BLaER1 treated with 17β-estradiol and CSF1 and Interleukin-3, amounts not matched to agents 10 nM and 100 nM (cell line): ENCODE results near the gene CNOT2.
"Not testable (repeated sequence)": the region's sequence is repeated elsewhere in the genome, so short reads cannot be mapped to it uniquely, and the experiment has no call there.

Source experiments
- H3K27ac ChIP-seq, 11 experiments: shearing (Covaris generic); formaldehyde crosslinking; 2 replicates each; pipeline ENCODE4 v1.8.1; 2022
- H3K27me3 ChIP-seq, 11 experiments: shearing (Covaris generic); formaldehyde crosslinking; 2 replicates each; pipeline ENCODE4 v1.8.1; 2022
- H3K36me3 ChIP-seq, 11 experiments: shearing (Covaris generic); formaldehyde crosslinking; 2 replicates each; pipeline ENCODE4 v1.8.1; 2022
- H3K4me1 ChIP-seq, 10 experiments: shearing (Covaris generic); formaldehyde crosslinking; 2 replicates each; pipeline ENCODE4 v1.8.1; 2022
- H3K4me2 ChIP-seq, 11 experiments: shearing (Covaris generic); formaldehyde crosslinking; 2 replicates each; pipeline ENCODE4 v1.8.1; 2022
- H3K4me3 ChIP-seq, 10 experiments: shearing (Covaris generic); formaldehyde crosslinking; 2 replicates each; pipeline ENCODE4 v1.8.1; 2022
- H3K9ac ChIP-seq, 11 experiments: shearing (Covaris generic); formaldehyde crosslinking; 2 replicates each; pipeline ENCODE4 v1.8.1; 2022
- H3K9me3 ChIP-seq, 11 experiments: shearing (Covaris generic); formaldehyde crosslinking; replicated peaks in 1 of 11; 2 replicates each; pipeline ENCODE4 v1.8.1; 2022
- H4K20me1 ChIP-seq, 11 experiments: shearing (Covaris generic); formaldehyde crosslinking; 2 replicates each; pipeline ENCODE4 v1.8.1; 2022
- Cebpa-rat ChIP-seq, 11 experiments: shearing (Covaris generic); IDR thresholded peaks; 2 replicates each; pipeline ENCODE4 v1.8.1; 2022

CNOT2 gene

DNA sequence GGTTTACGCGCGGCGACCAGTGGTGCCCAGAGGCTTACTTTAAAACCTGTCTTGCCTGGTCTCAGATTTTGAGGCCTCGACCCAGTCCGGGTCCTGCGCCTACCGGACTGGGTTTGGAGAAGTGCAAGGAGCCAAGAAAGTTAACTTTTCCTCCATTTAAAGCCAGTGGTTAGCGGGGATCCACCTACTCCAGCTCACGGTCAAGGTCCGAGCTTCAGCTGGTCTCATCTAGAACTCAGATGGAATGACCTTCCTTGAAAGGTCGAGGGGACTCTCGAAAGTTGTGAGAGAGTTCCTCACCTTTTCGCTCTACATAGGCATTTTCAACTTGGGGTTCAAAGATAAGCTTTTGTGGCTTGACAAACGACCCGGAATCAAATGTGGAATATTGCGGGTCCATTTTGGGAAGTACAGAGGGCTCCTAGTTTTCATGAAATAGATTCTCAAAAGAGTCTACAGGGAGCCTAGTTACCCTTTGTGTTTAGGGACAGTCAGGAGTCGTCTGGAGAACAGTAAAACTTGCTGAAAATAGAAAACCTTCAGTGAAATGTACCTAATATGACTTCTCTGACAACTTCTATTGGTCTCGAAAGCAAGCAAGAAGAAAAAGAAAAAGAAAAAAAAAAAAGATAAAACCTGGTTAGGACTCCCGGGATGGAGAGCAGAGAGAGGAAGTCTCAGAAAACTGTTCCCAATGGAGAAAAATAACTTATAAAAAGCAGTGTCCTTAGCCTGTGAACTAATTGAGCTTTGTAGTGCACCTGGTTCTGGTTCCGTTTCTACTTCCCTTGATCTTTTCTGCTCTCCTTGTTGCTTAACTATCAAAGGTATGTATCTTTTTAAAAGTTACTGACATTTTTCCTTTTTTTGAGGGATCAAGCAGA lies 124.3 kb downstream of the CNOT2 start:
- Histone ChIP-seq H3K27ac (no peak overlapping the region), H3K9ac (peak overlapping the region in 7 of 11 experiments; percentile 43 to 76 (median 69); a peak in 12 of 22 replicates)

DNA sequence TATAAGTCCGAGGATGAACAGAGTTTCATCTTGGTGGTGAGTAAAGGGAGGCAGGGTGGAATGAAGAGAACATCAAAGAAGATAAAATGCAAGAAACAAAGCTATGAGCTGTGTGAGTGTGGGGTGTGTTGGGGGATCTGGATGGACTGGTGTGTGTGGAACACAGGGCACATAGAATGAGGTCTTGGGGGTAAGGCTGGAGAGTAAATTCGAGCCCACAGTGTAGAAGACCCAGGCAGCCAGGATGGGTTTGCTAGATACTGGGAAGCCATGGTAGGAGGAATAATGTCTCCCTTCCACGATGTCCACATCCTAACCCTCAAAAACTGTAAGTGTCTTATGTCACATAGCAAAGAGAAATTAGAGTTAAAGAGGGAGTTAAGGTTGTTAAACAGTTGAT lies 129.6 kb downstream of the CNOT2 start:
- Histone ChIP-seq H3K36me3 (no peaks in the 10 kb centered on the region; a peak in 1 of 22 replicates), H3K4me2 (no peak overlapping the region), H3K9ac (no peak overlapping the region), H3K27ac (no peak overlapping the region), H3K4me1 (peaks cover 0 to 8% (median 0%) of the 10 kb centered on the region in 10 experiments; a peak in 5 of 20 replicates), H3K9me3 (peaks cover under 1 to 6% (median 5%) of the 10 kb centered on the region in 11 experiments; a peak in 15 of 22 replicates), H3K27me3 (peaks cover under 1 to 15% (median 4%) of the 10 kb centered on the region in 11 experiments), H3K4me3 (no peak overlapping the region), H4K20me1 (no peaks in the 10 kb centered on the region; a peak in 1 of 22 replicates)
- TF ChIP-seq Cebpa-rat (IDR thresholded peaks at IDR 0.05): no peak

More for the DNA sequence above, 124.3 kb downstream of the CNOT2 start:
- Histone ChIP-seq H3K36me3 (no peaks in the 10 kb centered on the region), H4K20me1 (peaks cover 0 to 25% (median 14%) of the 10 kb centered on the region in 11 experiments; a peak in 15 of 22 replicates), H3K9me3 (no peaks in the 10 kb centered on the region), H3K4me3 (peak overlapping the region; percentile 67 to 81 (median 74)), H3K27me3 (peaks cover 50 to 65% (median 55%) of the 10 kb centered on the region in 11 experiments), H3K4me2 (peak overlapping the region; percentile 92 to 100 (median 98)), H3K4me1 (peaks cover 7 to 28% (median 19%) of the 10 kb centered on the region in 10 experiments; a peak in 18 of 20 replicates)
- no peak for TF ChIP-seq Cebpa-rat (IDR thresholded peaks at IDR 0.05)

DNA sequence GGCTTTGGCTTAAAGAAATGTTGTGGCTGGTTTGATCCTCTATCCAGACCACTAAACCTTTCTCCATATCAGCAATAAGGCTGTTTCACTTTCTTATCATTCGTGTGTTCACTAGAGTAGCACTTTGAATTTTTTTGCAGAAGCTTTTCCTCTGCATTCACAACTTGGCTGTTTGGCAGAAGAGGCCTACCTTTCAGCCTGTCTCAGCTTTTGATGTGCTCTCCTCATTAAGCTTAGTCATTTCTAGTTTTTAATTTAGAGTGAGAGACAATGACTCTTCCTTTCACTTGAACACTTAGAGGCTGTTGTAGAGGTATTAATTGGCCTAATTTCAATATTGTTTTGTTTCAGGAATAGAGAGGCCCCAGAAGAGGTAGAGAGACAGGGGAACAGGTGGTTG lies 136.6 kb downstream of the CNOT2 start:
- TF ChIP-seq Cebpa-rat (IDR thresholded peaks at IDR 0.05): no peak
- Histone ChIP-seq H3K4me2 (no peak overlapping the region), H3K9ac (no peak overlapping the region), H3K4me3 (no peak overlapping the region), H3K36me3 (peaks cover 0 to 11% (median 0%) of the 10 kb centered on the region in 11 experiments; a peak in 1 of 22 replicates), H3K4me1 (no peaks in the 10 kb centered on the region), H3K27ac (no peak overlapping the region), H3K9me3 (peaks cover 25 to 39% (median 27%) of the 10 kb centered on the region in 11 experiments), H3K27me3 (no peaks in the 10 kb centered on the region), H4K20me1 (0 out of 22 replicates have a peak, but pooled peaks cover 0 to 2% (median 0%) of the 10 kb centered on the region in 11 experiments)

DNA sequence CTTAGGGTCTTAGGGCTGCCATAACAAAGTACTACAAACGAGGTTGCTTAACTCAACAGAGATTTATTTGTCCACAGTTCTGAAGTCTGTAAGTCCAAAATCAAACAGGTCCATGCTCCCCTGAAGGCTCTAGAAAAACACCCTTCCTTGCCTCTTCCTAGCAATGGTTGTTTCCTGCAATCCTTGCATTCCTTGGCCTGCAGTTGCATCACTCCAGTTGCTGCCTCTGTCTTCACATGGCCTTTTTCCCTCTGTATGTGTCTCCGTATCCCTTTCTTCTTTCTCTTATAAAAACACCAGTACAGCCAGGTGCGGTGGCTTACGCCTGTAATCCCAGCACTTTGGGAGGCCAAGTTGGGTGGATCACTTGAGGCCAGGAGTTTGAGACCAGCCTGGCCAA lies 140.3 kb downstream of the CNOT2 start:
- Histone ChIP-seq H3K4me1 (no peaks in the 10 kb centered on the region), H3K4me3 (no peak overlapping the region), H3K9ac (no peak overlapping the region), H3K9me3 (peaks cover 13 to 32% (median 17%) of the 10 kb centered on the region in 11 experiments), H4K20me1 (0 out of 22 replicates have a peak, but pooled peaks cover 0 to 2% (median 0%) of the 10 kb centered on the region in 11 experiments), H3K36me3 (0 out of 22 replicates have a peak, but pooled peaks cover 0 to 5% (median 0%) of the 10 kb centered on the region in 11 experiments), H3K4me2 (no peak overlapping the region), H3K27me3 (no peaks in the 10 kb centered on the region), H3K27ac (no peak overlapping the region)
- TF ChIP-seq Cebpa-rat (IDR thresholded peaks at IDR 0.05): no peak

DNA sequence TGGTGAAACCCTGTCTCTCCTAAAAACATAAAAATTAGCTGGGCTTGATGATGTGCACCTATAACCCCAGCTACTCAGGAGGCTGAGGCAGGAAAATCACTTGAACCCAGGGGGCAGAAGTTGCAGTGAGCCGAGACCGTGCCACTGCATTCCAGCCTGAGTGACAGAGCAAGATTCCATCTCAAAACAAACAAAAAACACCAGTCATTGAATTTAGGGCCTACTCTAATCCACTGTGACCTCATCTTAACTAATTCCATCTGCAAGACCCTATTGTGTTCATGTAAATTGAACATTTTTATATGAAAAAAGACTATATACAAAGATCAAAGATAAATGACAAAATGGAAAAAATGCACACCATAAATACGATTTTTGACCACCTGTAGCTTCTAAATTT lies 140.7 kb downstream of the CNOT2 start:
- no peak for TF ChIP-seq Cebpa-rat (IDR thresholded peaks at IDR 0.05)
- 0 out of 22 replicates have a peak, but pooled peaks cover 0 to 2% (median 0%) of the 10 kb centered on the region in 11 experiments for H4K20me1 ChIP-seq
- H3K4me1 ChIP-seq: no peaks in the 10 kb centered on the region
- peaks cover 11 to 28% (median 13%) of the 10 kb centered on the region in 11 experiments for H3K9me3 ChIP-seq
- no peak overlapping the region for H3K9ac ChIP-seq
- H3K4me2 ChIP-seq: no peak overlapping the region
- H3K27ac ChIP-seq: no peak overlapping the region
- H3K4me3 ChIP-seq: no peak overlapping the region
- 0 out of 22 replicates have a peak, but pooled peaks cover 0 to 4% (median 0%) of the 10 kb centered on the region in 11 experiments for H3K36me3 ChIP-seq
- H3K27me3 ChIP-seq: no peaks in the 10 kb centered on the region

DNA sequence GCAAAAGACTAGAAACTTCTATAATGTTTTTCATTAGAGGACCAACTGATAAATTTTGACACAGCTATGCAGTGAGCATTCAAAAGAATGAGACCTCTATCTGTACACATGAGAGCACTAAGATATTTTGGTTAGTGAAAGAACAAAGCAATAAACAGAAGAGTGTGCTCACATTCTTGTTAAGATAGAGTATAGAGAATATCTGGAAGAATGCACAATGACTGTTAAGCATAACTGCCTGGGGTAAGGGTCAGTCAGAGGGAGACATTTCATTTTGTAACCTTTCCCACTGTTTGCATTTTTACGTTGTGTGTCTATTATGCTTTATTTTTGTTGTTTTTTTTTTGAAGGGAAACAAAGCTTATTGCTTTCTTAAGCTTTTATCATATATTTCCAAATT lies 143.5 kb downstream of the CNOT2 start:
- H3K4me3 ChIP-seq: no peak overlapping the region
- H4K20me1 ChIP-seq: 0 out of 22 replicates have a peak, but pooled peaks cover 0 to 2% (median 0%) of the 10 kb centered on the region in 11 experiments
- no peaks in the 10 kb centered on the region for H3K27me3 ChIP-seq
- no peak overlapping the region for H3K4me2 ChIP-seq
- H3K4me1 ChIP-seq: no peaks in the 10 kb centered on the region
- no peak overlapping the region for H3K27ac ChIP-seq
- no peaks in the 10 kb centered on the region for H3K36me3 ChIP-seq
- H3K9me3 ChIP-seq: peaks cover 10 to 19% (median 13%) of the 10 kb centered on the region in 11 experiments; a peak in 21 of 22 replicates
- no peak overlapping the region for H3K9ac ChIP-seq
- TF ChIP-seq Cebpa-rat (IDR thresholded peaks at IDR 0.05): no peak

DNA sequence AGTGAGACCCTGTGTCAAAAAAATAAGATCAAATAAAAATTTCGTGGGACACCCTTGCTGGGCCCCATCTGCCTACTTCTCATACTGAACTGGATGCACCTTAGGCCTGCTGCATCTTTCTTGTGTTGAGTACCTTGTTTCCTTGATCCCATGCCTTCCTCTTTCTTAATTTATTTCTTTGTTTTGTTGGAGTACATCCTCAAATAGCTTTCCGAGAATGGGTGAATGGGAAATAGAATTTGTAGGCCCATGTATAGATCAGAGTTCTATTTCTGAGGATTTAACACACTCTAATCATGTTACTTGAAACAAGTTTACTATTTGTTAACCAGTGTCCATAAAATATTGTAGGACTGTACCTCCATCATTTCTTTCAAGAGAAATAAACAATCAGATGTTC lies 146.4 kb downstream of the CNOT2 start:
- H3K27me3 ChIP-seq: no peaks in the 10 kb centered on the region
- peaks cover 10 to 19% (median 13%) of the 10 kb centered on the region in 11 experiments; a peak in 21 of 22 replicates for H3K9me3 ChIP-seq
- H4K20me1 ChIP-seq: no peaks in the 10 kb centered on the region
- TF ChIP-seq Cebpa-rat (IDR thresholded peaks at IDR 0.05): no peak
- H3K36me3 ChIP-seq: no peaks in the 10 kb centered on the region
- no peak overlapping the region for H3K4me2 ChIP-seq
- H3K27ac ChIP-seq: no peak overlapping the region
- no peaks in the 10 kb centered on the region for H3K4me1 ChIP-seq
- no peak overlapping the region for H3K9ac ChIP-seq
- H3K4me3 ChIP-seq: no peak overlapping the region

DNA sequence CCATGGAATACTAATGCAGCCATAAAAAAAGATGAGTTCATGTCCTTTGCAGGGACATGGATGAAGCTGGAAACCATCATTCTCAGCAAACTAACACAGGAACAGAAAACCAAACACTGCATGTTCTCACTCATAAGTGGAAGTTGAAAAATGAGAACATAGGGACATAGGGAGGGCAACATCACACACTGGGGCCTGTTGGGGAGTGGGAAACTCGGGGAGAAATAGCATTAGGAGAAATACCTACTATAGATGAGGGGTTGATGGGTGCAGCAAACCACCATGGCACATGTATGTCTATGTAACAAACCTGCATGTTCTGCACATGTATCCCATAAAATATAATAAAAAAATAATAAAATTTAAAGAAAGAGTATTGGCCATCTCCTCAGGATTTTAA lies 149.4 kb downstream of the CNOT2 start:
- H3K4me2 ChIP-seq, H3K4me1 ChIP-seq, H3K27me3 ChIP-seq, H4K20me1 ChIP-seq, H3K36me3 ChIP-seq, H3K9ac ChIP-seq, H3K4me3 ChIP-seq, H3K27ac ChIP-seq: not testable (repeated sequence)
- H3K9me3 ChIP-seq: peaks cover 11 to 19% (median 14%) of the 10 kb centered on the region in 11 experiments; a peak in 21 of 22 replicates

DNA sequence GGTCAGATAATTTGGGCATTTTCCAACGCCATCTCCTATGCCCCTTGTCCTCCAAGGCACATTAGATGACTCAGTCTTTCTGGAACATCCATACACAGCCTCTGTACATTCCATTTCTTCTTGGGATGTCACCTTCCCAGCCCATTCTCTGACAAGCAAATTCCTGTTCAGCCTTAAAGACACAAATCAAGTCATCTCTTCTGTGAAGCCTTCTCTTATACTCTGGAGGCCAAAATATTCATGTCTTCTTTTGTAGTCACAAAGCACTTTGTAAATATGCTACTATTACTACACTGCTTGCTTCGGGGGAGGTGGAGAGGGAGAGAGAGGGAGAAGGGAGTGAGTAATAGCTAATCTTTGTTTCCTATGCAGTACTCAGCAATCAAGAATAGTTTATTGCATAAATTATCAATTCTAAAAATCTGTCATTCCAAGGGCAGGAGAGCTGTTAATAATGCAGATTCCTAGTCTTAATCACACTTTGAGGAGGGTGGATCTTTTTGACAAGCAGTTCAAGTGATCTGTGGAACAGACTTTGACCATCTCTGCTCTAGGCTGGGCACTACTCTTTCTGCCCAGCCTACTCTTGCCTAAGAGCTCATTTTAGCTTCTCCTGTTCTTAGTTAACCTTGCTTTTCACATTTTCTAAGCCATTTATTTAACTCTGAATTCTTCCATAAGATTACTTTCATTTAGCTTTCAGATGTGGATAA lies 150.7 kb downstream of the CNOT2 start:
- Histone ChIP-seq H3K4me3 (no peak overlapping the region), H3K4me1 (no peaks in the 10 kb centered on the region), H3K9ac (no peak overlapping the region), H3K36me3 (no peaks in the 10 kb centered on the region; a peak in 1 of 22 replicates), H3K27ac (no peak overlapping the region), H4K20me1 (no peaks in the 10 kb centered on the region), H3K9me3 (peaks cover 11 to 18% (median 13%) of the 10 kb centered on the region in 11 experiments; a peak in 21 of 22 replicates), H3K4me2 (no peak overlapping the region), H3K27me3 (no peaks in the 10 kb centered on the region)
- TF ChIP-seq Cebpa-rat (IDR thresholded peaks at IDR 0.05): no peak
